Spleen (tissue), 11 donors: ENCODE data around the gene PDE1C. TPM values are rescaled to one million over a fixed set of nuclear protein-coding genes. Genes with fewer than 3 reads are reported as not detected.

ENCODE experiments used
- DNase-seq: peaks from one replicate; pipeline ENCODE4 v3.0.0-alpha.2; 2020
- H3K27ac ChIP-seq, 8 donors: fragments of 200-600 bp; sonication (generic) in 7 of 8; 1 replicate in 4 of 8; 2 replicates in 4 of 8; pipeline versions ENCODE4 v1.5.0 to v1.8.0; 2016 to 2021; ENCODE audit warnings: inconsistent platforms in 4 of 8, mild to moderate bottlenecking in 4 of 8, moderate library complexity in 1 of 8
- H3K27me3 ChIP-seq, 7 donors: fragments of 200-600 bp; sonication (generic) in 6 of 7; replicated peaks in 1 of 7; 1 replicate in 4 of 7; 2 replicates in 3 of 7; pipeline versions ENCODE4 v1.5.0 to v1.8.0; 2016 to 2021; ENCODE audit warnings: inconsistent platforms in 3 of 7, mild to moderate bottlenecking in 1 of 7
- H3K36me3 ChIP-seq, 6 donors: fragments of 200-600 bp; sonication (generic) in 5 of 6; 1 replicate in 4 of 6; 2 replicates in 2 of 6; pipeline versions ENCODE4 v1.5.0 to v1.8.0; 2016 to 2021; ENCODE audit warnings: inconsistent platforms in 2 of 6
- H3K4me1 ChIP-seq, 6 donors: fragments of 200-600 bp; sonication (generic) in 5 of 6; 1 replicate in 3 of 6; 2 replicates in 3 of 6; pipeline versions ENCODE4 v1.5.0 to v1.8.0; 2016 to 2021; ENCODE audit warnings: inconsistent platforms in 3 of 6
- H3K4me3 ChIP-seq, 8 donors: fragments of 200-600 bp; sonication (generic) in 7 of 8; 1 replicate in 4 of 8; 2 replicates in 4 of 8; pipeline versions ENCODE4 v1.5.0 to v1.8.0; 2016 to 2021; ENCODE audit warnings: inconsistent platforms in 4 of 8, mild to moderate bottlenecking in 4 of 8, moderate library complexity in 2 of 8
- H3K9me3 ChIP-seq, 8 donors: fragments of 200-600 bp; sonication (generic) in 7 of 8; 1 replicate in 4 of 8; 2 replicates in 4 of 8; pipeline versions ENCODE4 v1.5.0 to v1.8.0; 2016 to 2021; ENCODE audit warnings: inconsistent platforms in 4 of 8
- CTCF ChIP-seq, 11 experiments: fragments of 200-600 bp in 7 of 11; fragments of 450-650 bp in 4 of 11; sonication (generic) in 4 of 11; IDR thresholded peaks in 8 of 11; conservative IDR thresholded peaks in 3 of 11; 1 replicate in 7 of 11; 2 replicates in 4 of 11; pipeline versions ENCODE4 v1.4.0 to v1.8.0; 2016 to 2021; ENCODE audit warnings: antibody characterized with exemption in 11 of 11, inconsistent platforms in 4 of 11, mild to moderate bottlenecking in 1 of 11
- POLR2A ChIP-seq, 3 donors: fragments of 450-650 bp; IDR thresholded peaks; one replicate each; pipeline ENCODE4 v1.5.1; 2017; ENCODE audit warnings: antibody characterized with exemption in 3 of 3, mild to moderate bottlenecking in 1 of 3
- POLR2AphosphoS5 ChIP-seq, 3 donors: sonication (generic); formaldehyde crosslinking; IDR thresholded peaks; one replicate each; pipeline ENCODE4 v1.5.1; 2017; ENCODE audit warnings: antibody characterized with exemption in 3 of 3
- WGBS, 5 donors: extraction: QIAGEN DNeasy Blood & Tissue Kit in 3 of 5; methylation state at CpG; one replicate each; pipeline versions ENCODE4 v1.1.5 to v1.1.7; 2013 to 2018; 5-methylcytosine and 5-hydroxymethylcytosine counted together
- intact Hi-C: fragments of 100-400 bp; cut with DNase I; formaldehyde crosslinking; loops from one replicate; pipeline ENCODE4 v1.15.0; 2023; ENCODE audit warnings: low total_unique reads
- polyA plus RNA-seq, 3 donors: library from polyadenylated mRNA; stranded (reverse); fragments of 200-250 nt; gene quantifications; one replicate each; pipeline ENCODE4 v1.2.1, GENCODE V29; 2013
- total RNA-seq, 7 donors: library from RNA; depleted of rRNA in 3 of 7; stranded (reverse); fragments of >200 nt in 3 of 7; fragmentation: NEBNext Ultra II Directional in 4 of 7; extraction: Animal tissue kit (Norgen Biotek cat#: 25700) in 4 of 7; gene quantifications; one replicate each; pipeline versions ENCODE4 v1.1.0 to v1.2.1, GENCODE V29; 2016 to 2021
- donor health status: healthy with polysubstance abuse.
- donor health status: DM: no; HTN: no; CAD: no; lungs with moderate emphysema.
- donor health status: DM: no; HTN: no; CAD: no.
- donor health status: Bipolar disorder and iron deficiency.
- donor health status: healthy.
- donor health status: DM: no; HTN: no; CAD: no.
- donor health status: DM: yes; HTN: yes; CAD: no.

Gene PDE1C
- total and polyA plus RNA-seq, 10 donors = 0.53 to 3.3 (median 1.6) TPM

- 90 to 93% (median 92%) methylated on average over 5 of the region's 5 CpGs for WGBS, 5 donors
- no peaks in the 10 kb centered on the region for H3K36me3 ChIP-seq
- no peaks in the 10 kb centered on the region for H3K27me3 ChIP-seq
- H3K4me1 ChIP-seq = no peaks in the 10 kb centered on the region
- no peaks in the 10 kb centered on the region for H3K9me3 ChIP-seq
- TF ChIP-seq POLR2A (IDR thresholded peaks at IDR 0.05) = no peak
- TF ChIP-seq CTCF (IDR thresholded peaks at IDR 0.05 in 8 of 11, conservative IDR thresholded peaks at IDR 0.05 in 3 of 11) = no peak
- TF ChIP-seq POLR2AphosphoS5 (IDR thresholded peaks at IDR 0.05) = no peak
- no peak overlapping the region for H3K27ac ChIP-seq
- no peak overlapping the region for H3K4me3 ChIP-seq
- no peak for DNase-seq
- intact Hi-C loops = no loop called here
These were observed 19.1 kb downstream of the PDE1C start for GRCh38 chr7:32051128-32051527.

- Histone ChIP-seq H3K4me1 (no peaks in the 10 kb centered on the region), H3K27me3 (no peaks in the 10 kb centered on the region), H3K27ac (no peak overlapping the region), H3K36me3 (no peaks in the 10 kb centered on the region), H3K4me3 (no peak overlapping the region), H3K9me3 (no peaks in the 10 kb centered on the region)
- DNase-seq = no peak
- no peak for TF ChIP-seq CTCF (IDR thresholded peaks at IDR 0.05 in 8 of 11, conservative IDR thresholded peaks at IDR 0.05 in 3 of 11)
- no peak for TF ChIP-seq POLR2A (IDR thresholded peaks at IDR 0.05)
- TF ChIP-seq POLR2AphosphoS5 (IDR thresholded peaks at IDR 0.05) = no peak
- intact Hi-C loops = no loop called here
- WGBS, 5 donors = 56 to 85% (median 61%) methylated on average over 3 of the region's 3 CpGs
These were observed 20.6 kb downstream of the PDE1C start for GRCh38 chr7:32049599-32049998.

GRCh38 chr7:32048970-32049491, 21.2 kb downstream of the PDE1C start:
- Histone ChIP-seq H3K4me1 (no peaks in the 10 kb centered on the region), H3K9me3 (no peaks in the 10 kb centered on the region), H3K27ac (no peak overlapping the region), H3K4me3 (no peak overlapping the region), H3K36me3 (no peaks in the 10 kb centered on the region), H3K27me3 (no peaks in the 10 kb centered on the region)
- no peak for DNase-seq
- intact Hi-C loops = no loop called here
- WGBS, 5 donors = 5 to 14% (median 6%) methylated on average over 3 of the region's 3 CpGs
- TF ChIP-seq POLR2A (IDR thresholded peaks at IDR 0.05) = no peak
- no peak for TF ChIP-seq CTCF (IDR thresholded peaks at IDR 0.05 in 8 of 11, conservative IDR thresholded peaks at IDR 0.05 in 3 of 11)
- TF ChIP-seq POLR2AphosphoS5 (IDR thresholded peaks at IDR 0.05) = no peak

- H3K27me3 ChIP-seq = no peaks in the 10 kb centered on the region
- intact Hi-C loops = no loop called here
- no peak for DNase-seq
- H3K4me3 ChIP-seq = no peak overlapping the region
- no peaks in the 10 kb centered on the region for H3K9me3 ChIP-seq
- no peak for TF ChIP-seq POLR2A (IDR thresholded peaks at IDR 0.05)
- no peak for TF ChIP-seq POLR2AphosphoS5 (IDR thresholded peaks at IDR 0.05)
- TF ChIP-seq CTCF (IDR thresholded peaks at IDR 0.05 in 8 of 11, conservative IDR thresholded peaks at IDR 0.05 in 3 of 11) = no peak
- no peaks in the 10 kb centered on the region for H3K4me1 ChIP-seq
- H3K36me3 ChIP-seq = no peaks in the 10 kb centered on the region
- no peak overlapping the region for H3K27ac ChIP-seq
These were observed 22.4 kb downstream of the PDE1C start for GRCh38 chr7:32047801-32048200.
